Nephron progenitor cell (in vitro differentiated cells): ENCODE measurements around the gene OPRPN.

Experiments used
- DNase-seq: peaks from one replicate; pipeline ENCODE4 v3.0.0; 2021
- H3K27ac Mint-ChIP-seq: 2 replicates; pipeline ENCODE4 v1.8.0; 2021; ENCODE audit warnings: mild to moderate bottlenecking, moderate library complexity, mixed read lengths
- H3K27me3 Mint-ChIP-seq: 2 replicates; pipeline ENCODE4 v1.8.0; 2021; ENCODE audit warnings: mild to moderate bottlenecking, low read depth, mixed read lengths; ENCODE audit not compliant: poor library complexity
- H3K36me3 Mint-ChIP-seq: 2 replicates; pipeline ENCODE4 v1.8.0; 2021; ENCODE audit warnings: low read depth, mixed read lengths
- H3K4me1 Mint-ChIP-seq: 2 replicates; pipeline ENCODE4 v1.8.0; 2021; ENCODE audit warnings: mixed read lengths
- H3K4me3 Mint-ChIP-seq: 2 replicates; pipeline ENCODE4 v1.8.0; 2021; ENCODE audit warnings: mild to moderate bottlenecking, moderate library complexity, mixed read lengths
- H3K9me3 Mint-ChIP-seq: 2 replicates; pipeline ENCODE4 v1.8.0; 2021; ENCODE audit warnings: mild to moderate bottlenecking, moderate library complexity, mixed read lengths
- CTCF ChIP-seq: fragments of 200-600 bp; sonication (generic); IDR thresholded peaks from 2 replicates; pipeline ENCODE4 v1.5.0; 2021; ENCODE audit warnings: antibody characterized with exemption

The OPRPN gene, protein sequence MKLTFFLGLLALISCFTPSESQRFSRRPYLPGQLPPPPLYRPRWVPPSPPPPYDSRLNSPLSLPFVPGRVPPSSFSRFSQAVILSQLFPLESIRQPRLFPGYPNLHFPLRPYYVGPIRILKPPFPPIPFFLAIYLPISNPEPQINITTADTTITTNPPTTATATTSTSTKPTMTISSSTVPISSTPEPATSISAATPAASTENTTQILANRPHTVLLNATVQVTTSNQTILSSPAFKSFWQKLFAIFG

DNA sequence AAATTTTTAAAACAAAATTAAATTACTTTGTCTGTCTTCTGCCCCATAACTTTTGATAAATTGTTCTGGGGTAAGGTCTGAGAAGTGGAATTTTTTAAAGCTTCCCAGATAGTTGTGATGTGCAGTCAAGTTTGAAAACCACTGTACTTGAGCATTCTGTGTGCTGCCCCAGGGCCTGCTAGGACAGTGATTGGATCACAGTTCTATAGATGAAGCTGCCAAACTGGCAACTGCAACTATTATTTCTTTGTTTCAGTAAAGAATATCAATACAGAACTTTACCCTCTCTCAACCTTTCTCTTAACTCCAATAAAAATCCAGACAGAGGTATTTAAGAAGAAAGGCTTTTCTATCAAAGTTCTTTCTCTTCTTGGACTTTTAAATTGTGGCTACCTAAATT is at the start of gene OPRPN:
OPRPN (plus strand) TSS at position 361 of the 400 bp plus-strand sequence. CDS start 1,346 bp downstream, outside the sequence.
- TF ChIP-seq CTCF: no peak
- no peak for DNase-seq
- H3K36me3 Mint-ChIP-seq: no peaks in the 10 kb centered on the region
- no peak within 1 kb of the TSS for H3K27ac Mint-ChIP-seq
- H3K4me1 Mint-ChIP-seq: no peaks in the 10 kb centered on the region
- H3K4me3 Mint-ChIP-seq: no peak within 1 kb of the TSS
- H3K9me3 Mint-ChIP-seq: no peaks in the 10 kb centered on the region
- H3K27me3 Mint-ChIP-seq: peaks cover 3% of the 10 kb centered on the region

GRCh38 chr4:70356185-70356584 is 41.6 kb upstream of the OPRPN start:
- no peaks in the 10 kb centered on the region for H3K4me1 Mint-ChIP-seq
- no peaks in the 10 kb centered on the region for H3K36me3 Mint-ChIP-seq
- TF ChIP-seq CTCF: no peak
- H3K4me3 Mint-ChIP-seq: no peak overlapping the region
- no peak overlapping the region for H3K27ac Mint-ChIP-seq
- H3K9me3 Mint-ChIP-seq: no peaks in the 10 kb centered on the region
- no peak for DNase-seq
- no peaks in the 10 kb centered on the region for H3K27me3 Mint-ChIP-seq

DNA sequence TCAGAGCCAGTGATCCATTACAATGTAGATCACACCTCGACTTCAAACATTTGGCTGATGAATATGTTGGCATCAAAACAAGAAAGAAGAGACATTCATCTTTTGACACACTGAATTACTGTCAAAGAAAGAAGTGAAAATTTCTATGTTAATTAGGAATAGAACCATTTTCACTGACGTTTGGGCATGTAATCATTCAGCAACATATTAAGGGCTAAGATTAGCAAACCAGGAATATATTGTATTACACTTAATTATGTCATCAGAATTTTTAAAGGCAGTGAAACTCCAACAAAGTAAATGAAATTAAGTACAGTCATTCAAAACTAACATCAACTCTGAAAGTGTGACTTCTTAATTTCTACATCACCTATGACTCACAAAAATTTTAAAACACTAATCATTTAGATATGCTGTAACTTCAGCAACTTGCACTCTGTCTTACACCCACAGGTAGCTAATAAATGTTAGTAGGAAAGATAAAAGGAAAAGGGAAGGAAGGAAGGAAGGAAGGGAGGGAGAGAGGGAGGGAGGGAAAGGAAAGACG is 38.6 kb upstream of the OPRPN start:
- Mint-ChIP-seq H3K27me3 (peaks cover 3% of the 10 kb centered on the region), H3K4me3 (no peak overlapping the region), H3K4me1 (no peaks in the 10 kb centered on the region), H3K36me3 (no peaks in the 10 kb centered on the region), H3K27ac (no peak overlapping the region), H3K9me3 (no peaks in the 10 kb centered on the region)
- DNase-seq: no peak
- TF ChIP-seq CTCF: no peak

DNA sequence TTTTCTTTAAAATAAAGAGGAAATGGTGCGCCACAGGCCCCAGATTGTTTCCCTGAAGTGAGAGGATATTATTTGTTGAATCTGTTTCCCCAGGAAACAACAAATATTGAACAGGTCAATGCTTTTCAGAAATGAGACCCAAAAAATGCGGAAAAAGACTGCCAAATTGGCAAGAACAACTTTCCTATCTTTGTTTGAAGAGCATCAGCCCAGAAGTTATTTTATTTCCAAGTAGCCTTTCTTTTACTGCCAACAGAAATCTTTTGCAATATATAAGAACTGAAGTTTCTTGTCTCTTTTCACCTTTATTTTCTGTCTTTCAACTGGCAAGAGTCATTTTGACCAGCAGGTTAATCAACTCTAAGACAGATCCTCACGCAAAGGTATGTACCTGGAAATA is 37.3 kb upstream of the OPRPN start, which contains the start of gene SMR3A:
SMR3A (plus strand) TSS at position 301 of the 400 bp plus-strand sequence. CDS start 1,356 bp downstream, outside the sequence.
- H3K4me1 Mint-ChIP-seq: no peaks in the 10 kb centered on the region
- peaks cover 5% of the 10 kb centered on the region for H3K27me3 Mint-ChIP-seq
- H3K9me3 Mint-ChIP-seq: no peaks in the 10 kb centered on the region
- no peak within 1 kb of the TSS for H3K27ac Mint-ChIP-seq
- no peak for DNase-seq
- no peak for TF ChIP-seq CTCF
- no peaks in the 10 kb centered on the region for H3K36me3 Mint-ChIP-seq
- no peak within 1 kb of the TSS for H3K4me3 Mint-ChIP-seq

DNA sequence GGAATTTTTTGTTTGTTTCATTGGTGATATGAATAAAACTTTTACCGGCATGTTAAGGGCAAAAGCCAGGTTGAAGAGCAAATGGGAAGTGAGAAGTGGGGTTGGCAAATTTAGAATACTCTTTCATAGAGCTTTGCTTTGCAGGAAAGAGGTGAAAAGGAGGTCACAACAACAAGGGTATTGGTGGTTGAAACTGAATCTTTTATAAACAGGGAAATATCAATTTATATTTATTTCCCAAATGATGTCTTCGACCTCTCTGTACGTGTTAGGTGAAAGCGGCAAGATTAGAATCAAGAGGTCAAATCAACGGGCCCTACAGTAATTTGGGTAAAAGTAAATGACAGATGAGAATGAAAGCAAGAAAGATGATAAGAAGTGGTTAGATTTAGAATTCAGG is 33.7 kb upstream of the OPRPN start:
- H3K36me3 Mint-ChIP-seq: no peaks in the 10 kb centered on the region
- DNase-seq: no peak
- no peak overlapping the region for H3K4me3 Mint-ChIP-seq
- H3K27ac Mint-ChIP-seq: no peak overlapping the region
- no peaks in the 10 kb centered on the region for H3K9me3 Mint-ChIP-seq
- no peaks in the 10 kb centered on the region for H3K4me1 Mint-ChIP-seq
- H3K27me3 Mint-ChIP-seq: peaks cover 5% of the 10 kb centered on the region
- TF ChIP-seq CTCF: no peak

GRCh38 chr4:70365479-70365878 is 32.3 kb upstream of the OPRPN start:
- H3K4me3 Mint-ChIP-seq: no peak overlapping the region
- H3K27me3 Mint-ChIP-seq: peaks cover 5% of the 10 kb centered on the region
- TF ChIP-seq CTCF: no peak
- H3K27ac Mint-ChIP-seq: no peak overlapping the region
- no peaks in the 10 kb centered on the region for H3K4me1 Mint-ChIP-seq
- H3K9me3 Mint-ChIP-seq: no peaks in the 10 kb centered on the region
- H3K36me3 Mint-ChIP-seq: no peaks in the 10 kb centered on the region
- no peak for DNase-seq
